HepG2 (cell line): ENCODE measurements around the gene LOC128125822.

Source experiments
- ATRX ChIP-seq: sonication (generic); formaldehyde crosslinking; IDR thresholded peaks from 2 replicates; pipeline ENCODE4 v1.4.0; 2020; ENCODE audit warnings: missing genetic modification reagents, borderline replicate concordance
- FOXA3 ChIP-seq: IDR thresholded peaks from 2 replicates; pipeline ENCODE4 v1.6.1; 2016; ENCODE audit warnings: missing genetic modification reagents, missing compliant biosample characterization
- HNF4G ChIP-seq, 2 experiments: sonication (generic) in 1 of 2; formaldehyde crosslinking in 1 of 2; IDR thresholded peaks; 2 replicates each; pipeline versions ENCODE4 v1.4.0 to v1.6.1; 2011 to 2020; ENCODE audit warnings: borderline replicate concordance in 2 of 2, low read depth in 2 of 2, mild to moderate bottlenecking in 2 of 2, low read length in 1 of 2, missing genetic modification reagents in 1 of 2, moderate library complexity in 1 of 2
- HOXA3 ChIP-seq: sonication (generic); formaldehyde crosslinking; IDR thresholded peaks from 2 replicates; pipeline ENCODE4 v1.5.0; 2020; ENCODE audit warnings: missing genetic modification reagents
- MIER2 ChIP-seq: IDR thresholded peaks from 2 replicates; pipeline ENCODE4 v1.6.1; 2016; ENCODE audit warnings: missing biosample characterization, missing genetic modification reagents
- MIER3 ChIP-seq: IDR thresholded peaks from 2 replicates; pipeline ENCODE4 v1.6.1; 2016; ENCODE audit warnings: missing compliant biosample characterization, borderline replicate concordance
- MXI1 ChIP-seq: IDR thresholded peaks from 3 replicates; pipeline ENCODE4 v1.6.1; 2012; ENCODE audit warnings: low read depth, low read length, inconsistent platforms, borderline replicate concordance
- NFATC3 ChIP-seq: sonication (generic); formaldehyde crosslinking; IDR thresholded peaks from 2 replicates; pipeline ENCODE4 v1.5.1; 2020; ENCODE audit warnings: mild to moderate bottlenecking, missing genetic modification reagents
- NRL ChIP-seq: sonication (generic); formaldehyde crosslinking; IDR thresholded peaks from 2 replicates; pipeline ENCODE4 v1.5.0; 2020; ENCODE audit warnings: missing genetic modification reagents, mild to moderate bottlenecking, moderate library complexity, borderline replicate concordance
- SALL1 ChIP-seq: sonication (generic); formaldehyde crosslinking; IDR thresholded peaks from 2 replicates; pipeline ENCODE4 v1.8.0; 2022; ENCODE audit warnings: mild to moderate bottlenecking, missing genetic modification reagents
- SIX1 ChIP-seq: sonication (generic); formaldehyde crosslinking; IDR thresholded peaks from 2 replicates; pipeline ENCODE4 v1.4.0; 2020; ENCODE audit warnings: missing genetic modification reagents, borderline replicate concordance
- SRF ChIP-seq: IDR thresholded peaks from 2 replicates; pipeline ENCODE4 v1.6.1; 2011; ENCODE audit warnings: mild to moderate bottlenecking, low read depth, low read length, moderate library complexity
- ZBTB20 ChIP-seq: sonication (generic); formaldehyde crosslinking; IDR thresholded peaks from 2 replicates; pipeline ENCODE4 v1.8.1; 2023; ENCODE audit warnings: missing genetic modification reagents, low read depth, mild to moderate bottlenecking, borderline replicate concordance
- ZC3H13 ChIP-seq: sonication (generic); formaldehyde crosslinking; IDR thresholded peaks from 2 replicates; pipeline ENCODE4 v1.8.1; 2023; ENCODE audit warnings: mild to moderate bottlenecking, missing genetic modification reagents, moderate library complexity
- ZNF460 ChIP-seq: sonication (generic); formaldehyde crosslinking; IDR thresholded peaks from 2 replicates; pipeline ENCODE4 v1.5.1; 2020; ENCODE audit warnings: missing genetic modification reagents, mild to moderate bottlenecking, borderline replicate concordance
- ZNF562 ChIP-seq: sonication (generic); formaldehyde crosslinking; IDR thresholded peaks from 2 replicates; pipeline ENCODE4 v1.8.0; 2022; ENCODE audit warnings: missing genetic modification reagents, borderline replicate concordance
- ZNF615 ChIP-seq: sonication (generic); formaldehyde crosslinking; IDR thresholded peaks from 2 replicates; pipeline ENCODE4 v1.5.0; 2020; ENCODE audit warnings: mild to moderate bottlenecking, missing genetic modification reagents, borderline replicate concordance
- ZNF839 ChIP-seq: sonication (generic); formaldehyde crosslinking; IDR thresholded peaks from 2 replicates; pipeline ENCODE4 v1.4.0; 2020; ENCODE audit warnings: missing genetic modification reagents, mild to moderate bottlenecking, borderline replicate concordance
- TF ChIP-seq, protein P1 (sequence below): sonication (generic); formaldehyde crosslinking; IDR thresholded peaks from 2 replicates; pipeline ENCODE4 v1.5.0; 2020; ENCODE audit warnings: missing genetic modification reagents
- TF ChIP-seq, protein P2 (sequence below): sonication (generic); formaldehyde crosslinking; IDR thresholded peaks from 2 replicates; pipeline ENCODE4 v1.9.0; 2021; ENCODE audit warnings: missing genetic modification reagents, borderline replicate concordance
- TF ChIP-seq, protein P3 (sequence below): sonication (generic); formaldehyde crosslinking; IDR thresholded peaks from 2 replicates; pipeline ENCODE4 v1.4.0; 2020; ENCODE audit warnings: missing genetic modification reagents, mild to moderate bottlenecking, borderline replicate concordance
- TF ChIP-seq, protein P4 (sequence below): sonication (generic); formaldehyde crosslinking; IDR thresholded peaks from 2 replicates; pipeline ENCODE4 v1.5.0; 2020; ENCODE audit warnings: missing genetic modification reagents

The LOC128125822 gene

DNA sequence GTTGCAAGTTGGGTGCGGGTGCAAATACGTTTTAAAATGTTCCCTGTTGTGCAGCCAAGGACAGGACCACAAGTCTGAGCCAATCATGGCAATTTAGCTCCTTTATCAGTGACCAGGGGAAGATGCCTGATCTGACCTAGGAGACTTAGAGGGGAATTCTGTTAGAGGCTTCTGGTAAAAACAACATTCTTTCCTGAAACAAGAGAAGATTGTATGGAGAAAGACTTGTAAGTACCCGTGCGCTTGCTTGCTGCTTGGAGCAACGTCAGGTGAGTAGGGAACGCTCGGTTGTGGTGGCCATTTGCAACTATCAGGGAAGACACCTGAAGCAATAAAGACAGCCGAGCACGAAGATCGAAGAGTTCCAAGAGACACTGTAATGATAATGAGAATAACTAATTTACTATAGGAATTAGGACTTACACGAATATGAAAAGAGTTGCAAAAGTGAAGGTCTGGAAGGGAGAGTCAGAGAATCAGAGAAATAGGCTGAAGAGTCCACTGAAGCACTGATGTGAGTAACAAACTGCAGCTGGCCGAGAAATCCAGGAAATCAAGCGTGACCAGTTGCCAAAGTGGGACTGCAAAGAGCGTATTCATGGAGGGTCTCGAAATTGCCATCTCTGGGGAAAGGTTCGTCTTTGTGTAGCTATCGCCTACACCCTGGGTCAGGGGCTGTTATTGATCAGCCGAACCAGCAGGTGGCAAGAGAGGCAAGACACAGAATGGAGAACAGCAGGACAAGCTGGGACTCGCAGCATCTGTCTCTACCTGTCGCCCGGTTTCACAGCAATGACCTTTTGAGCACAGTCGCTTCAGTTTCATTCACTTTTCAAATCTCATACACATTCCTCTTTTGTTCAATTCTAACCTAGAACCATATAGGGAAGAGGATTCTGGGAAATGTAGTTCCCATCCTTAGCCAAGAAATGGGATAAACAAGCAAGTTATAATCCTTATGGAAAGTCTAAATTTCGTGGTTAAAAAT is 26.1 kb downstream of the LOC128125822 start (continued):
- TF ChIP-seq SIX1 (CRISPR knock-in tag) (no peak), NRL (CRISPR knock-in tag) (no peak; the same call in 1 of the 2 replicates), HNF4G (IDR thresholded peaks at IDR 0.05; ENCODE audit: borderline replicate concordance, low read depth, low read length) (no peak), HNF4G (CRISPR knock-in tag; IDR thresholded peaks at IDR 0.05; ENCODE audit: borderline replicate concordance, low read depth) (no peak), ZNF460 (CRISPR knock-in tag) (no peak), NFATC3 (CRISPR knock-in tag) (no peak), MXI1 (no peak; the same call in 2 of the 3 replicates), ZBTB20 (CRISPR knock-in tag) (peak; percentile 78), ZNF839 (CRISPR knock-in tag) (no peak), FOXA3 (CRISPR knock-in tag) (peak; percentile 74), ATRX (CRISPR knock-in tag) (no peak), ZNF562 (no peak), MIER2 (CRISPR knock-in tag) (peak; percentile 54; the same call in 1 of the 2 replicates), SALL1 (CRISPR knock-in tag) (peak; percentile 96), HOXA3 (CRISPR knock-in tag) (peak; percentile 88), ZNF615 (CRISPR knock-in tag) (no peak), ZC3H13 (CRISPR knock-in tag) (0 out of 2 replicates have a peak, but pooled peaks have one; percentile 45), SRF (peak; percentile 30; the same call in 1 of the 2 replicates), MIER3 (CRISPR knock-in tag) (0 out of 2 replicates have a peak, but pooled peaks have one; percentile 59)
- TF ChIP-seq, protein P1, sequence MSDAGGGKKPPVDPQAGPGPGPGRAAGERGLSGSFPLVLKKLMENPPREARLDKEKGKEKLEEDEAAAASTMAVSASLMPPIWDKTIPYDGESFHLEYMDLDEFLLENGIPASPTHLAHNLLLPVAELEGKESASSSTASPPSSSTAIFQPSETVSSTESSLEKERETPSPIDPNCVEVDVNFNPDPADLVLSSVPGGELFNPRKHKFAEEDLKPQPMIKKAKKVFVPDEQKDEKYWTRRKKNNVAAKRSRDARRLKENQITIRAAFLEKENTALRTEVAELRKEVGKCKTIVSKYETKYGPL (CRISPR knock-in tag), result no peak
- TF ChIP-seq, protein P2, sequence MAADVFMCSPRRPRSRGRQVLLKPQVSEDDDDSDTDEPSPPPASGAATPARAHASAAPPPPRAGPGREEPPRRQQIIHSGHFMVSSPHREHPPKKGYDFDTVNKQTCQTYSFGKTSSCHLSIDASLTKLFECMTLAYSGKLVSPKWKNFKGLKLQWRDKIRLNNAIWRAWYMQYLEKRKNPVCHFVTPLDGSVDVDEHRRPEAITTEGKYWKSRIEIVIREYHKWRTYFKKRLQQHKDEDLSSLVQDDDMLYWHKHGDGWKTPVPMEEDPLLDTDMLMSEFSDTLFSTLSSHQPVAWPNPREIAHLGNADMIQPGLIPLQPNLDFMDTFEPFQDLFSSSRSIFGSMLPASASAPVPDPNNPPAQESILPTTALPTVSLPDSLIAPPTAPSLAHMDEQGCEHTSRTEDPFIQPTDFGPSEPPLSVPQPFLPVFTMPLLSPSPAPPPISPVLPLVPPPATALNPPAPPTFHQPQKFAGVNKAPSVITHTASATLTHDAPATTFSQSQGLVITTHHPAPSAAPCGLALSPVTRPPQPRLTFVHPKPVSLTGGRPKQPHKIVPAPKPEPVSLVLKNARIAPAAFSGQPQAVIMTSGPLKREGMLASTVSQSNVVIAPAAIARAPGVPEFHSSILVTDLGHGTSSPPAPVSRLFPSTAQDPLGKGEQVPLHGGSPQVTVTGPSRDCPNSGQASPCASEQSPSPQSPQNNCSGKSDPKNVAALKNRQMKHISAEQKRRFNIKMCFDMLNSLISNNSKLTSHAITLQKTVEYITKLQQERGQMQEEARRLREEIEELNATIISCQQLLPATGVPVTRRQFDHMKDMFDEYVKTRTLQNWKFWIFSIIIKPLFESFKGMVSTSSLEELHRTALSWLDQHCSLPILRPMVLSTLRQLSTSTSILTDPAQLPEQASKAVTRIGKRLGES (CRISPR knock-in tag), result no peak
- TF ChIP-seq, protein P3, sequence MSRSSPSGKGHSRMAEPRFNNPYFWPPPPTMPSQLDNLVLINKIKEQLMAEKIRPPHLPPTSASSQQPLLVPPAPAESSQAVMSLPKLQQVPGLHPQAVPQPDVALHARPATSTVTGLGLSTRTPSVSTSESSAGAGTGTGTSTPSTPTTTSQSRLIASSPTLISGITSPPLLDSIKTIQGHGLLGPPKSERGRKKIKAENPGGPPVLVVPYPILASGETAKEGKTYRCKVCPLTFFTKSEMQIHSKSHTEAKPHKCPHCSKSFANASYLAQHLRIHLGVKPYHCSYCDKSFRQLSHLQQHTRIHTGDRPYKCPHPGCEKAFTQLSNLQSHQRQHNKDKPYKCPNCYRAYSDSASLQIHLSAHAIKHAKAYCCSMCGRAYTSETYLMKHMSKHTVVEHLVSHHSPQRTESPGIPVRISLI, result peak; percentile 33; the same call in 1 of the 2 replicates
- TF ChIP-seq, protein P4, sequence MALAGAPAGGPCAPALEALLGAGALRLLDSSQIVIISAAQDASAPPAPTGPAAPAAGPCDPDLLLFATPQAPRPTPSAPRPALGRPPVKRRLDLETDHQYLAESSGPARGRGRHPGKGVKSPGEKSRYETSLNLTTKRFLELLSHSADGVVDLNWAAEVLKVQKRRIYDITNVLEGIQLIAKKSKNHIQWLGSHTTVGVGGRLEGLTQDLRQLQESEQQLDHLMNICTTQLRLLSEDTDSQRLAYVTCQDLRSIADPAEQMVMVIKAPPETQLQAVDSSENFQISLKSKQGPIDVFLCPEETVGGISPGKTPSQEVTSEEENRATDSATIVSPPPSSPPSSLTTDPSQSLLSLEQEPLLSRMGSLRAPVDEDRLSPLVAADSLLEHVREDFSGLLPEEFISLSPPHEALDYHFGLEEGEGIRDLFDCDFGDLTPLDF (CRISPR knock-in tag), result no peak
